HG03159 (cell line): ENCODE measurements around the gene ESYT3.
"Not testable (repeated sequence)": the region's sequence is repeated elsewhere in the genome, so short reads cannot be mapped to it uniquely, and the experiment has no call there.

Experiments used
- ATAC-seq: cut with Tn5 transposase; IDR thresholded peaks from one replicate; pipeline ENCODE4 v1.9.1; 2021; ENCODE audit warnings: mild to moderate bottlenecking, moderate library complexity; ENCODE audit not compliant: unreplicated experiment

The ESYT3 gene

DNA sequence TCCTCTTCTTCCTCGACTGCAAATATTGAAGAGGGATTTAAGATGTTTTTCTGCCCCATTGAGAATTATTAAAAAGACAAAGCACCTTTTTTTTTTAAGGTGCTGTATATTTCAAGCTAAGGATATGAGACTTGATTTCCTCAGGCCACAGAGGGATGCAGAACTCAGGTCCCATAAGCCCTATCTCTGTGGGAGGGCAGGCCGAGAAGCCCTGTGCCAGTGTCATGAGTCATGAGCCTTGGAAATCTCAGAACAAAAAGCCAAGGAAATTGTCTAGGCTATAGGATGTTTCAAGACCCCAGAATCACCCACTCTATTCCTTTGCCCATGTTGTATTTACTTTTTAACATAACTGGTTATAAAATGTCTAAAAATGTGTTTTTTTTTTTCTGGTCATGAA lies 7.3 kb downstream of the ESYT3 start:
- no peak for ATAC-seq

DNA sequence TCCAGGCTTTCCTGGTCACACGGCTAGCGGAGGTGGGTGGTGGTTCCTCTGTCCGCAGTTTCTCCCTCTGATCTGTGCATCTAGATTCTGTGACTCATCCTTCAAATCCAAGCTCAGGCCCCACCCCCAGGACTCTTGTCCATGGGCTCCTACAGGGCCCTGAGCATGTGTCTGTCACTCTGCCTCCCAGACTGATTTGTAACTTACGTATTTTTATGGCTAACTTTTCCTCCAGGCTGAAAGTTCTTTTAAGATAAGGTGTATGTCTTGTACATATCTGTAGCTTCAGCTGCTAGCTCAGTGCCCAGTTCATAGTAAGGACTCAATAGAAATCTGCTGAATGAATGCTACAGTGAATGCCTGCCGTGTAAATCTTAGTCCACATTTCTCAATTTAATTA lies 8.0 kb downstream of the ESYT3 start:
- no peak for ATAC-seq

DNA sequence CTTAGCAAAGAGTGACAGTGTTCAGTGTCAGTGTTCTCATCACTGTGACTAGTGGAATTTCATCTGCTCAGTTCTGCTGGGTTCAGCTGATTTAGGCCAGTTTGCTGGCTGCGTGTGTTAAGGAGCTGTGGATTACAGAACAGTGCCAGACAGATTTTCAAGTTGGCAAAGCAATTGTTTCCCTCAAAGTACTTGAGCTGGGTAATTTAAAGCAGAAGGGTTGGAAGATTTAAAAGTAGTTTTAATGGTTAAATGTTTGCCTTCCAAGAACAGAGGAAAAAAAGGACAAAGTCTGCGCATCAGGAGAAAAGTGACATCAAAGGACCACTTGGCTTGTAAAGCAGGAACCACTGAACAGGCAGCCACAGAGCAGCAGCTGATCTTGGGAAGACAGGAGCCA lies 8.7 kb downstream of the ESYT3 start:
- ATAC-seq, result no peak

DNA sequence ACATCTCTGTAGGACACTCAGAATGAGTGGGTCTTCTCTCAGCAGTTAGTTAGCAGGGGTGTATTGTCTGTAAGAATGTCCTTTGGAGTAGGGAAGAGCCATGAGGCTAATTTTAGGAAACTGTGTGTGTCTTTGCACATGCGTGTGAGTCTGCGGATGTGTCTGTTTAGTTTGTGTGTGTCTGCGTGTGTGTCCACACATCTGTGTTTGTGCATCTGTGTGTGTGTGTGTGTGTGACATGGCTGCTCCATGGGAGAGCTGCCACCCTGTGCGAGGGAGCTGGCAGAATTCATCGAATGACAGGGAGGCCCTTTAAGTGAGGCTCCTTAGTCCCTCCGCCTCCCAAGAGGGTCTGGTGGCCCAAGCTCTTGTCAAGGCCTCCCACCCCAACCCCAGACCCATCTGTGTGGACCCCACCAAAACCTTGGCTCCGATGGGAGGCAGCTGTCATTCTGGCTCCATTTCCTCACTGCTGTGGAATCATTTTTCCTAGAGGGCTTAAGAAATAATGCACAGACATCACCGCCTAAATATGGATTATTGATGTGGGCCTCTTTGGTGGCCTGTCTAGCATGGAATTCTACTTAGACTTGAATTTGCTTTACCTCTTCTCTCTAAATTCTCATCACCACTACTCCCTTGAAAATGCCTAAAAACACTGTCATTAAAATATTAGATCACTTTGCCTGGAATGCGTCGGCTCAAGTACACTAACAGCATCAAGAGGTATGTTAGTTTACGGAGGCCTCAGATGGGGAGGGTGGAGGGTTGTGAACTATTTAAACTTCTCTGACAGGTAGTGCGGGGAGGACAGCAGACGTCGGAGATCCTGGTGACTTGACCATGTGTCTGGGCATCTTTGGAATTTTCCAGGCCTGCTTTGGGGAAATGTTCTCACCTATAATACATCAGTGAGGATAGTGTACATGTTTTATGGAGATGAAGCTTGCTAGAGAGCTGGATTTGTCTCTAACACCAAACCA lies 9.4 kb downstream of the ESYT3 start:
- ATAC-seq, result no peak

DNA sequence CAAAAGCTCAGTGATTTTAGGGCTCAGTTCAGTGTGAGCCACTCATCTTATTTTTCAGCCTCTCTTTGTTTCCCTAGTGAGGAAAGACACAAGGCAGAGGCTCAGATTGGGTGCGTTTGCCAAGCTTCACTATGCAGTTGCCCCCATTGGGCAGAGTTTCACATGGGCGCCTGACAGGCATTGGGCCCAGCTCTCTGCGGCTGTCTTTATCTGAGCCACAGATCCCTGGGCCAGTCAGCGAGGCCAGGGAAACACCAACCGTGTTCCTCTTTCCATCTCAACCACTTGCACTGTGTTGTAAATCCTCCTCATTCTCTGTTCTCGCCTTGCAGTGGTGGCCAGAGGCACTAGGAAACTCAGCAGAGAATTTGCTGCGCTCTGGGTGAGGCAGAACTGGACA lies 10.8 kb downstream of the ESYT3 start:
- no peak for ATAC-seq

DNA sequence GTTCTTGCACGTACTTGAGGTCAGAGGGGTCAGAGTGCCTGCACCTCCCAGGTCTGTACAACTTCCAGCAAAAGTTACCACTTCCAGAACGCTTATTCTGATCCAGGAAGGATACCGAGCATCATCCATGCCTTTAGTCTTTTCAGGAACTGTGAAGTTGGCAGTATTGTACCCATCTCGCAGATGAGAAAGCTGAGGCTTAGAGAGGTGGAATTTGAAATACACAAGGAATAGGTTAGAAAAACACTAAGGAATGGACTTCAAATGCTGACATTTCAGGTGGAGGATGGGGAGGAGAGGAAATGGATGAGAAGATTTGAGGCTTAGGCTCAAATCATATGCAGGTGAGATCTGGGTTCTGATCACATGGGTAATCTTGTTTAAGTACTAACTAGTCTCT lies 11.2 kb downstream of the ESYT3 start:
- ATAC-seq, result no peak

DNA sequence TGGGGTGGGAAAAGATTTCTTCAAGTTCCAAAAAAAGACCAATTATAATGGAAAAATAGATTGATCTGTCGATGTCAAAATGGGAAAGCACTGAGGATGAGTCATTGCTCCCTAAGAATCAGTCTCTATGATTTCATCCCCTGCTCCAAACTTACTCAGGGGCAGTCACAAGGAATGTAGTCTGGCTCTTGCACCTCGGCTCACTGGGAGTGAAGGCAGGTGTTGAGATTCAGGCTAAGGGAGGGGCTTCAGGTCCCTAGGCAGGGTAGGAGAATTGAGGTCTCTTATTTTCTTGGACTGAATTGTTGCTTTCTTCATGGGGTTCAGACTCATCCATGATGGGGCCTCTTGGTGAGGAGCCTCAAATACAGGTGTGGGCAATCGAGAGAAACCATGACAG lies 14.2 kb downstream of the ESYT3 start:
- no peak for ATAC-seq

DNA sequence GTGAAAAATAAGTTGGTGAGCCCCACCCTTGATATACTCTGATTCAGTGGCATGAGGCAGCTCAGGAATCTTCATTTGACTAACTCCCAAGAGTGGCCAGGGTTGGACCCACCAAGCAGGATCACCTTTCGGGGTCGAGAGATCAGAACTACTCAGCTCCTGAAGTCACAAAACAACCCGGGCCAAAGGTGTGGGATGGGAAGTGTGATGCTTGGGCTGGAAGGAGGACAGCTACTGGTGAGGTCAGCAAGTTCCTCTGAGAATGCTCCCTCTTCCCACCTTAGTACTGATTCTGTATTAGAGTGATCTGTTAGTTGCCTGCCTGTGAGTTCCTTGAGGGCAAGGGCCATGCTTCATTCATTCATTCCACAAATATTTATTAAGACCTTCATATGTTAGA lies 15.1 kb downstream of the ESYT3 start:
- no peak for ATAC-seq

DNA sequence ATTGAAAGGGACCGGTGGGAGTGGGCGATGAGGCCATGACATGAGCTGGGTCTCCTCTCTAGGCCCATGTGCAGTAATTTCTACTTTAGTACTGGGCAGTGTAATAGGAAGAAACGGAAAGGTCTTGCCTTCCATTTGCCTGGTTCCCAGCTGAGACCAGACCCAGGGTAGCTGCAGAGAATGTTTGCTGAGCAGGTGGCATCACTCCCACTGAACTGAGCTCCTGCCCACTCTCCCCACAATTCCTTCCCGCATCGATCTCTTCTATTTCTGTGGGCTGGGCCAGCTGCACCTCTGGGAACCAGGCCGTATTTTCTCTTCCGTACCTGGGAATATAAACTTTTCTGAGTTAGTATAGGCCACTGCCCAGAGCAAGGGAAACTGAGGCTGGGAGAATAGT lies 15.8 kb downstream of the ESYT3 start:
- ATAC-seq, result no peak

DNA sequence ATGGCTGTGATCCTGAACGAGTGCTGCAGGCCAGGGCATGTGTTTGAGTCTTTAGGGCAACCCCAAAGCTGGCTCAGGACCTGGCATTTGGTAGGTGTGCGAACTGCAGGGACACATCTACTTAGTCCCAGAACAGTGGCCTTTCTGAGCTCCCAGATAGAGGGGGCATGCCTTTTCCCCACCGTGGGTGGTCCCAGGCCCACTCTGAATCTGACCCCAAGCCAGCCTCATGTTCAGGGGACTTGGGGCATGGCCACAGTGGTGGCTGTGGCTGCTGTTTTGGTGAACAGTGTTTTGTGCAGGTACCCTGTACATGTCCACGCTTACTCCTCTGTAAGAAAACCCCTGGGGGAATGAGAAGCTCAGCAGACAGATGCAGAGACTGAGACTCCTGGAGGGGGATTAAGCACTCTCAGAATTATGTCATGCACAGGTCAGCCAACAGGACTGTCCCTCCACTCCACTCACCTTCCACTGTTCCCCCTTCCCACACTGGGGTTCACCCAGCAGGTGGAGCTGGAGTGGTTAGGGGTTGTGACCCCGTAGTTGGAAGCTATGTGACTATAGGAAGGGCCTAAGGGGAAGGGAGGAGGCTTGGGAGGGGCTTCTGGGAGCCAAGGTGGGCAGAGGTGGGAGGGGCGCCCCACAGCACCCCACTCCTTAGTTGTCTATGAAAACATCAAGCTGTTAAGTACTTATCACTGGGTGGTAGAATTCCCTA lies 16.4 kb downstream of the ESYT3 start:
- no peak for ATAC-seq

DNA sequence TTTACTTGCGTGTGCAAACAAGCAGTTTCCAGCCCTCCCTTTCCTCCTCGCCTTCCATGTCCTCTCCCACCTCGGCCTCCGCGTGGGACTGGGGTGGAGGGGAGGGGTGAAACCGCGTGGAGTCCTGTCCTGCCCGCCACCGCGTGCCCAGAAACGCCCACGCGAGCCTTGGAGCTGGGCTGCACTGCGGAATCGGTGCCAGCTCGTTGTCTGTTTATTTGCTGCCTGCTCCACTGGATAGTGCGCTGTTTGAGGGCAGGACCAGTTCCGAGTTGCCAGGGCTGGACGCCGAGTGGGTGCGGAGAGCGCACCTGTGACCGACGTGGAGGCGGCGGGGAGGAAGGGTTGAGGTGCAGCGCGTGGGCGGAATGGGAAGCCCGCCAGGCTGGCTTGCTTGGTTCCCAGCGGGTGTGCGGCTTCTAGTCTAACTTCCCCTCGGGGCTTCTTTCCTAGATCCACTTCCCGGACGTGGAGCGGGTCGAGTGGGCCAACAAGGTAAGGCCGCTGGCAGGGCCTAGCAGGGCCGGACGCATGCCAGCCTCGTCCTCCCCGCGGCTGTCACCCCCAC lies 17.3 kb downstream of the ESYT3 start:
- ATAC-seq, result no peak

DNA sequence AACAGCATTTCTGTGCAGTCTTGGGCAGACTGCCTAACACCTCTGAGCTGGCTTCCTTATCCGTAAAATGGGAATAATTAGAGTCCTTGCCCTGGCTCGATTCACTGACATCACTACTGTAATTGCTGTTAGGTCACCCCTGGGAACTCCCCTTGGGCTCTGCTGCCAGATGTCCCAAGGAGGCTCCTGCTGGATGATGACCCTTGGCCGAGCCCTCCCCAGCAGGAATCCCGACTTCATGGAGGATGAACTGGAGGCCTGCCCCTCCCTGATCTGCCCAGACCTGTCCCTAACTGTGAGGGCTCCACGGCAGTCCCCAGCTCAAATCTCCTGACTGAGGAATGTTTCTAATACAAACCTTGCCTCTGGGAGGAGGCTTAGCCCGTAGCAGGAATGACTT lies 18.0 kb downstream of the ESYT3 start:
- ATAC-seq, result no peak

DNA sequence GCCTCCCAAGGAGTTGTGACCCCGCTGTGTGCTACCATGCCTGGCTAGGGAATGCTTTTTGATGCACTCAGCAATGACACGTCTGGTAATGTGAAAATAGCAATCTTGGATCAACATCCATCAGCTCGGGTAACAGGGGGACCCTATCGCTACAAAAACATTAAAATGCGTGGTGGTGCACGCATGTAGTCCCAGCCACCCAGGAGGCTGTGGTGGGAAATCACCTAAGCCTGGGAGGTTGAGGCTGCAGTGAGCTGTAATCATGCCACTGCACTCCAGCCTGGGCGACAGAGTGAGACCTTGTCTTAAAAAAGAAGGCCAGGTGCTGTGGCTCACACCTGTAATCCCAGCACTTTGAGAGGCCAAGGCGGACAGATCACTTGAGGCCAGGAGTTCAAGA lies 19.5 kb downstream of the ESYT3 start:
- ATAC-seq, result not testable (repeated sequence)

DNA sequence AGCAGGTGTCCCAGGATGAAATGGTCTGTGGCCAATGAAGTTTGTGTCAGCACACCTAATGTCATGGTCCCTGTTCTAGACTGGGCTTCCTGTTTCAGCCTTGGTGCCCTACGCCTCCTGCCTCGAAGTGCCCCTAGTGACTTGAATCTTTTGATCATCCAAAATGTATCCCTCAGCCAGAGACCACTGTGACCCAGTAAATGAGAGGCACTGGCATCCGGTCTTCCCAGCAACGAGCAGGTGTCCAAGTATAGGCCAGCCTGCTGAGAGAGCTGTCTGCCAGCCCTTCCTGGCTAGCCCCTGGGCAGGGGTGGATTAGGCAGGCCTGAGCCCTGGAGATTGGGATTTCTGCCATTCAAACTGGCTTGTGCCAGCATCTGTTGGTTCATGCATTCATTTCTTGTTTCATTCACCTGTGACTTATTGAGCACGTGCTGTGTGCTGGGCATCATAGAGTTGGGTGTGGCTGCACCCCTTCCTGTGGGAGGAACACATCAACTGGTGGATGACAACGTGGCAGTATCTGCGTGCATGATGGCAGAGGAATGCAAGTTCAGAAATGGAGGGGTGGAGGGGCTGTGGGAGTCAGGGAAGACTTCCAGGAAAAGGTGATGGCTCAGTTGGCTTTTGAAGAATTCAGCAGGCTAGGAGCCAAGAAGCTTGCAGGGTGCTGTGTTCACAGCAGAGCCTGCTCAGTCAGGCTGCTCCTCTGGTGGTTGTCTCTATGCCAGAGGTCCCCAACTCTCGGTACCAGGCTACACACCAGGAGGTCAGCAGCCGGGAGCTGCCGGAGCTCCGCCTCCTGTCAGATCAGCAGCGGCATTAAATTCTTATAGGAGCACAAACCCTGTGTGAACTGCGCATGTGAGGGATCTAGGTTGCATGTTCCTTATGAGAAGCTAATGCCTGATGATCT lies 21.6 kb downstream of the ESYT3 start:
- ATAC-seq, result no peak

DNA sequence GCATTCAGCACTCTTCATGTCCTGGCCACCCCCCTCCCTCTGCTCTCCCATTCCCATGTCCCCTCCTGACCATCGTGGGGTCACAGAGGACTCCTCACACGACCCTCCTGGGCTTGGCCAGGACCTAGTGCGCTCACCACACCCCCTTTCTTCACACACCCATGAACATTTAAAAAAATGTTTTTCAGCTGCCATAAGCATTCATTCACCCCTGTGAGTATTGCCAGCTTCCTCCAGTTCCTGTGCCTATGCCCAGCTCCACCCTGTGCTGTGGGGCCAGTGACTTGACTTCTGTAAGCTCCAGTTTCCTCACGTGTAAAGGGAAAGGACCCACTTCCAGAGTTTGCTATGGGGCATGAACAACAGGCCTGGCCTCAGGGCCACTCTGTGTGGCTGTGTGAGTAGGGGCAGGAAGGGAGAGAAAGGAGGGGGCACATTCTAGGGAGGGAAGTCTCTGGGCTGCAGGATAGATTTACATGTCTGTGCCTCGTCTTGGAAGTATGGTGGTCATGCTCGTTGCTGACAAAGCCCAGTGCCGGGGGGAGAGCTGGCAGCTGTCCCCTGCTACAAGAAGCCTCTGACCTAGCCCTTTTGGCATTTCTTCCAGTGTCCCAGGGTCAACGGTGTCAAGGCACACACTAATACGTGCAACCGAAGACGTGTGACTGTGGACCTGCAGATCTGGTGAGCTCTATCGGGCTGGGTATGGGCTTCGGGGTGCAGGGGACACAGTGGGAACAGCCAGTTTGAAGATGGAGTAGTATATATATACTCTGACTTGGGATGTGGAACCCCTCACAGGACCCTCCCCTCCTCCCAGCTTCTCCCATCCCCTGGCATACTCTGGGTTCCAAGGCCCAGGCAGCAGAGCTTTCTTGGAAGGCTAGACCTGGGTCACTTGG lies 22.8 kb downstream of the ESYT3 start:
- ATAC-seq, result no peak

DNA sequence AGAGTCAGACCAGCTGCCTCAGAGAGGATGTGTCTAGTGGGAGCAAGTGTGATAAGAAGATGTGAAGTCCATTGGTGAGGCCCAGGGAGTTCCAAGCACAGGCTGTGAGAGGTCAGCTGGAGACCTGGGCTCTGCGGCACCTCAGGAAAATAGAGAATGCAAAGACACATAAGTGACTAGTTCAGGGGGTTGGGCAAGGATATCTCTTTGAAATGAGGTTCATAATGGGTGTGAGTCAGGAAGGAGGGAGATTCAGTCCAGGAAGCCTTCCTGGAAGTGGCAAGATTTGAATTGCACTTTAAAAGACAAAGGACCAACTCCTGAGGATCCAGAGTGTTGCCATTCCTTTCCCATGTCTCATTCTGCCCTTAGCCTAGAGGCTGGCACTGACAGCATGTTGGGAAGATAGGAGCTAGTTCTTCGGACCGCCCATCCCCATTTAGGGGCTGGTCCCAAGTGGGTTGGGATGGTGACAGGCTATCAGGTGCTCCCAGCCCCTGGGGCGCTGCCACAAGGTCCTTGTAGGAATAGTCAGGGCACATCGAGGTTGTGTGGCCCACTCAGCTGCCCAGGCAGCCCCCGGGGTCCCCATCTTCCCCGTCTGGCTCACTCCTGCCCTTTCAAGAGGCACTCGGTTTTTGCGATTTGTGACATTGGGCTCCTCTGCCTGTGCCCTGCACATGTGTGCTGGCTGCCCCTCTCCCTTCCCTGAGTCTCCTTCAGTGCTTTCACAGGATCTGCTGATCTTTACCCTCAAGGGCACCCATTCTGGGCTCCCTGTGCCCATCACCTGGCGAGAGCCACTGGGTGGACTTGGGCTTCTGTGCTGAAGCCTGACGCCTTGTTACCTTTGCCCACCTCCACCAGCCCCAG lies 23.7 kb downstream of the ESYT3 start:
- no peak for ATAC-seq

DNA sequence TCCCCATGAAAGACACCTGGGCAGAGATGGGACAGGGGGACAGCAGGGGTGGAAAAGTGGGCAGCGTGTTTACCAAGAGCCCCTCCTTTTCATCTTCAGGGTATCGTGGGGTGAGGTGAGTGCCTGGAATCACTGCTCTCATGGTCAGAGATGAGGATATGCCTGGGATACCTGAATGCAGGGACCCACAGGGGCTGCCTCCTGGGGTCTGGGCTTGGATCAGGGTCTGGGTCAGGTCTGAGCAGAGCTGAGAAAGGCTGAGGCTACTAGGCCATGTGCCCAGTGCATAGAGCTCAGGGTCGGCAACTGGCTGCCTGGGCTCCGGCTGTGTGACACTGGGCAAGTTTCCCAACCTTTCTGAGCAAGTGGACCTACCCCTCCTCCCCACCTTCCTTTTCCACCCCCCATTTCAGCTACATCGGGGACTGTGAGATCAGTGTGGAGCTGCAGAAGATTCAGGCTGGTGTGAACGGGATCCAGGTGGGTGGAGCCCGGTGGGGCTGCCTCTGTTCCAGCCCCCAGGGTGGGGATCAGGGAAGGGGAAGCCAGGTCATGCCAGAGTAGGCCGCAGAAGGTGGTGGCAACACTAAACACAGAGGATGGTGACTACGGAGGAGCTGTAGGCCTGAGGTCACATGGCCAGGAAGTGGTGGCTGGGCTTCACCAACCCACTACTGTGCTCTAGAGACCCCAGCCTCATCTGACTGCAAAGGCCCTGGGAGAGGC lies 24.5 kb downstream of the ESYT3 start:
- no peak for ATAC-seq
